ENCODE measurements around the gene KREMEN2. TPM values are rescaled to one million over a fixed set of nuclear protein-coding genes. Genes with fewer than 3 reads are reported as not detected.

The KREMEN2 gene
- total and polyA plus RNA-seq, 2 of the 8 experiments (the other 6 are each of a cell fraction or from before 2014, with no cell fraction given): 6.6 to 7.0 TPM

DNA sequence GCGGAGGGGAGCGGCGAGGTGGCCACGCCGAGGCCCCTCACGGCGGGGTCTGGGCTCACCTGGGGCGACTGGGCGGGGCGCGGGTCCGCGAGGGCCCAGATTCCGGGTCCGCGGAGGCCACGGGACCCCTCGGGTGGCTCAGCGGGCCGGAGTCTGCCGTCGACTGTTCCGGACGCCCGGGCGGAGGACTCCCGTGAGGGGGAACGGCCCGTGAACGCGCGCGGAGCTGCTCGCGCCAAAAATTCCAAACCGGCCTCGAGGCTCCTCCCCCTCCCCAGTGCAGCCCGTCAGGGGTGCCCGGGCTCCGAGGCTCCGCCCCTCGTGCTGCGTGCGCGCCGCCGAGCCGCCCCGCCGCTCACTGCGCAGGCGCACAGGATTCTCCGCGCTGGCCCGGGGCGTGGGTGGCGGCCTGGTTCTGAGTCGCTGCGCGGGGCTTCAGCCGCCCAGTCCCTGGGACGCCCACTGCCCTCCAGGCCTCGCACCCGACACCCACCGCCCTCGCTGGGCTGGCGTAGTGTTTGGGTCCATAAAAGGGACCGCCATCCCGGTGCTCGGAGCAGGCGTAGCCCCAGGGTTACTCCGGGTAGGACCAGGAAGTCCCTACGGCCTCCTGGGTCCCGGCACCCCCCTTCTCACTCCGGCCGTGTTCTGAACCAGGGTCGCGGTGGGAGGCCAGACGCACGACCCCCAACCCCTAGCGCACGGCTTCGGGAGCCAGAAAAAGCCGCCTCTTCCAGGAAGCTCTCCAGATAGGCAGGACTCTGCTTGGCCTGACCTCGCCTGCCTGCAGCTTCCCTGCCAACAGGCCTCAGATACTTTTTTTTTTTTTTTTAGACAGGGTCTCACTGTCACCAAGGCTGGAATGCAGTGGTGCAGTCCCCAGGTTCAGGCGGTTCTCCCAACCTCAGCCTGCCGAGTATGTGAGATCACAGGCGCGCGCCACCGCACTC lies 16.4 kb downstream of the KREMEN2 start, which contains the start of gene PKMYT1 (continued):
- peak; percentile 89 for TF ChIP-seq KDM4A (IDR thresholded peaks at IDR 0.05; ENCODE audit: low read depth, low read length, severe bottlenecking)
- TF ChIP-seq, protein P1, sequence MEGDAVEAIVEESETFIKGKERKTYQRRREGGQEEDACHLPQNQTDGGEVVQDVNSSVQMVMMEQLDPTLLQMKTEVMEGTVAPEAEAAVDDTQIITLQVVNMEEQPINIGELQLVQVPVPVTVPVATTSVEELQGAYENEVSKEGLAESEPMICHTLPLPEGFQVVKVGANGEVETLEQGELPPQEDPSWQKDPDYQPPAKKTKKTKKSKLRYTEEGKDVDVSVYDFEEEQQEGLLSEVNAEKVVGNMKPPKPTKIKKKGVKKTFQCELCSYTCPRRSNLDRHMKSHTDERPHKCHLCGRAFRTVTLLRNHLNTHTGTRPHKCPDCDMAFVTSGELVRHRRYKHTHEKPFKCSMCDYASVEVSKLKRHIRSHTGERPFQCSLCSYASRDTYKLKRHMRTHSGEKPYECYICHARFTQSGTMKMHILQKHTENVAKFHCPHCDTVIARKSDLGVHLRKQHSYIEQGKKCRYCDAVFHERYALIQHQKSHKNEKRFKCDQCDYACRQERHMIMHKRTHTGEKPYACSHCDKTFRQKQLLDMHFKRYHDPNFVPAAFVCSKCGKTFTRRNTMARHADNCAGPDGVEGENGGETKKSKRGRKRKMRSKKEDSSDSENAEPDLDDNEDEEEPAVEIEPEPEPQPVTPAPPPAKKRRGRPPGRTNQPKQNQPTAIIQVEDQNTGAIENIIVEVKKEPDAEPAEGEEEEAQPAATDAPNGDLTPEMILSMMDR (IDR thresholded peaks at IDR 0.05; ENCODE audit: control extremely low read depth in 1 of 3, insufficient read depth in 1 of 3, low read depth in 1 of 3, low read length in 3 of 3): no peak
